Liver (tissue), 9 donors: ENCODE measurements around the gene SLC35G2. TPM values are rescaled to one million over a fixed set of nuclear protein-coding genes. Genes with fewer than 3 reads are reported as not detected.

Experiments used
- DNase-seq: peaks from one replicate; pipeline ENCODE4 v3.0.0-alpha.2; 2017; ENCODE audit warnings: low spot score
- H3K27ac ChIP-seq, 2 donors: one replicate each; pipeline ENCODE4 v1.7.0; 2013; ENCODE audit warnings: inconsistent platforms in 2 of 2, low read length in 2 of 2, control low read depth in 1 of 2, low read depth in 1 of 2, mild to moderate bottlenecking in 1 of 2
- H3K27me3 ChIP-seq, 4 donors: one replicate each; pipeline versions ENCODE4 v1.6.1 to v1.7.0; 2013; ENCODE audit warnings: low read length in 3 of 4, inconsistent platforms in 1 of 4, mild to moderate bottlenecking in 1 of 4, moderate library complexity in 1 of 4; ENCODE audit not compliant: control insufficient read depth in 4 of 4, insufficient read depth in 4 of 4
- H3K36me3 ChIP-seq, 4 donors: one replicate each; pipeline versions ENCODE4 v1.6.1 to v1.7.0; 2013; ENCODE audit warnings: low read length in 3 of 4, mild to moderate bottlenecking in 3 of 4, low read depth in 1 of 4, moderate library complexity in 1 of 4; ENCODE audit not compliant: control insufficient read depth in 4 of 4, insufficient read depth in 3 of 4
- H3K4me1 ChIP-seq, 4 donors: one replicate each; pipeline versions ENCODE4 v1.6.1 to v1.7.0; 2013; ENCODE audit warnings: low read length in 3 of 4, mild to moderate bottlenecking in 3 of 4, moderate library complexity in 1 of 4; ENCODE audit not compliant: control insufficient read depth in 4 of 4, insufficient read depth in 4 of 4
- H3K4me3 ChIP-seq, 3 donors: one replicate each; pipeline versions ENCODE4 v1.6.1 to v1.7.0; 2013; ENCODE audit warnings: low read length in 3 of 3, control low read depth in 1 of 3, low read depth in 1 of 3, mild to moderate bottlenecking in 1 of 3
- H3K9ac ChIP-seq, 2 donors: one replicate each; pipeline ENCODE4 v1.7.0; 2013; ENCODE audit warnings: low read length in 2 of 2, mild to moderate bottlenecking in 2 of 2, moderate library complexity in 2 of 2, control low read depth in 1 of 2, low read depth in 1 of 2
- H3K9me3 ChIP-seq, 4 donors: one replicate each; pipeline versions ENCODE4 v1.6.1 to v1.7.0; 2013; ENCODE audit warnings: low read length in 3 of 4; ENCODE audit not compliant: control insufficient read depth in 4 of 4
- EGR1 ChIP-seq, 2 donors: IDR thresholded peaks; 2 replicates each; pipeline ENCODE4 v1.6.1; 2016 to 2018; ENCODE audit warnings: antibody characterized with exemption in 2 of 2, low read depth in 2 of 2
- FOXA2 ChIP-seq: IDR thresholded peaks from 2 replicates; pipeline ENCODE4 v1.6.1; 2016; ENCODE audit warnings: antibody characterized with exemption
- HNF4A ChIP-seq, 2 donors: conservative IDR thresholded peaks; 2 replicates each; pipeline ENCODE4 v1.6.1; 2016; ENCODE audit warnings: antibody characterized with exemption in 2 of 2, mild to moderate bottlenecking in 2 of 2
- HNF4G ChIP-seq: IDR thresholded peaks from 2 replicates; pipeline ENCODE4 v1.6.1; 2016; ENCODE audit warnings: antibody characterized with exemption
- JUND ChIP-seq, 2 donors: IDR thresholded peaks; 2 replicates each; pipeline ENCODE4 v1.6.1; 2016; ENCODE audit warnings: antibody characterized with exemption in 2 of 2
- NR2F2 ChIP-seq: IDR thresholded peaks from 2 replicates; pipeline ENCODE4 v1.6.1; 2016; ENCODE audit warnings: antibody characterized with exemption
- RAD21 ChIP-seq, 2 donors: IDR thresholded peaks; 2 replicates each; pipeline ENCODE4 v1.6.1; 2016; ENCODE audit warnings: antibody characterized with exemption in 2 of 2, mild to moderate bottlenecking in 2 of 2
- RXRA ChIP-seq, 2 donors: IDR thresholded peaks; 2 replicates each; pipeline ENCODE4 v1.6.1; 2017 to 2018; ENCODE audit warnings: antibody characterized with exemption in 2 of 2, mild to moderate bottlenecking in 1 of 2
- SP1 ChIP-seq: IDR thresholded peaks from 2 replicates; pipeline ENCODE4 v1.6.1; 2018; ENCODE audit warnings: antibody characterized with exemption, mild to moderate bottlenecking
- TAF1 ChIP-seq: conservative IDR thresholded peaks from 2 replicates; pipeline ENCODE4 v1.6.1; 2016; ENCODE audit warnings: antibody characterized with exemption, mild to moderate bottlenecking
- YY1 ChIP-seq: IDR thresholded peaks from 2 replicates; pipeline ENCODE4 v1.6.1; 2016; ENCODE audit warnings: antibody characterized with exemption, mild to moderate bottlenecking
- WGBS: extraction: QIAGEN DNeasy Blood & Tissue Kit; methylation state at CpG from one replicate; pipeline ENCODE4 v1.1.7; 2013; 5-methylcytosine and 5-hydroxymethylcytosine counted together
- polyA plus RNA-seq, 2 donors: library from polyadenylated mRNA; stranded (reverse) in 1 of 2; unstranded in 1 of 2; fragments of 200-250 nt in 1 of 2; fragments of >200 nt in 1 of 2; fragmentation: Nextera tagmentation in 1 of 2; extraction: Ambion mirVana in 1 of 2; gene quantifications; one replicate each; pipeline versions ENCODE4 v1.2.1 to v1.2.3, GENCODE V29; 2013 to 2015
- total RNA-seq, 2 donors: library from RNA; depleted of rRNA; stranded (reverse); fragments of >200 nt; gene quantifications; one replicate each; pipeline ENCODE4 v1.2.3, GENCODE V29; 2014
- TF ChIP-seq, protein P1 (sequence below): IDR thresholded peaks from 2 replicates; pipeline ENCODE4 v1.6.1; 2016; ENCODE audit warnings: antibody characterized with exemption, mild to moderate bottlenecking
- TF ChIP-seq, protein P2 (sequence below): fragments of 150-350 bp; IDR thresholded peaks from 2 replicates; pipeline ENCODE4 v1.5.1; 2017; ENCODE audit warnings: improper control_type of control experiment, low read depth, low read length; ENCODE audit not compliant: missing input control
- TF ChIP-seq, protein P3 (sequence below): IDR thresholded peaks from 2 replicates; pipeline ENCODE4 v1.6.1; 2016; ENCODE audit warnings: antibody characterized with exemption
- TF ChIP-seq, protein P4 (sequence below): IDR thresholded peaks from 2 replicates; pipeline ENCODE4 v1.6.1; 2016; ENCODE audit warnings: antibody characterized with exemption
- donor health status: healthy.
- donor health status: healthy.
- donor health status: healthy.
- donor health status: healthy.
- donor health status: healthy.

The SLC35G2 gene
- total and polyA plus RNA-seq, 4 donors, result 0.51 to 1.2 (median 0.72) TPM

DNA sequence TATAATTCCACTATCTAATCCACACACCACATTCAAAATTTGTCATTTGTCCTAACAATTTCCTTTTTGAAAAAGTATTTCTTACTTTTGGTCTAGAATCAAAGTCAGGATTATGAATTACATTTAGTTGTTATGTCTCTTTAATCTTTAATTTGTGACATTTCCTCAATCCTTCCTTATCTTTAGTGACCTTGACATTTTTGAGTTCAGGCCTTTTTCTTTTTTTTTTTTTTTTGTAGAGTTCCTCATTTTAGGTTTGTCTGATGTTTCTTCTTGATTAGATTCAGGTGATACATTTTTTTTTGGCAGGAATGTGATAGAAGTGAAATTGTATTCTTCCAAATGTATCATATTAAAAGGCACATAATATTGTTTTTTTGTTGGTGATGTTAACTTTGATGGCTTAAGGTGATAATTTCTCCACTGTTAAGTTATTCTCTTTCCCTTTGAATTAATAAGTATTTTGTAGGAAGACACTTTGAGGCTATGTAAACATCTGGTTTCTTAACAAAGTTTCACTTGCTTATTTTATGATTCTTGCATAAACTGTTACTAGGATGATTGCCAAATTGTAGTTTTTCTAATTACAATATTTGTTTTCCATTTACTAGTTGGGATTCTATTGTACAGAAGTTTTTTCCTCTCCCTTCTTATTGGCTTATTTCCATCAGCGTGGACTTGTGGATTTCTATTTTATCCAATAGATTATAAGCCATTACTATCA lies 16.3 kb downstream of the SLC35G2 start:
- no peaks in the 10 kb centered on the region for H3K9me3 ChIP-seq
- H3K27me3 ChIP-seq, result no peaks in the 10 kb centered on the region
- H3K4me3 ChIP-seq, result no peak overlapping the region
- no peak for DNase-seq
- TF ChIP-seq RAD21 (IDR thresholded peaks at IDR 0.05) (no peak), EGR1 (IDR thresholded peaks at IDR 0.05; ENCODE audit: low read depth in 2 of 2) (no peak), HNF4A (conservative IDR thresholded peaks at IDR 0.05) (no peak), SP1 (no peak), YY1 (no peak), NR2F2 (no peak), HNF4G (no peak), JUND (IDR thresholded peaks at IDR 0.05) (no peak), FOXA2 (no peak), TAF1 (no peak)
- TF ChIP-seq, protein P1, sequence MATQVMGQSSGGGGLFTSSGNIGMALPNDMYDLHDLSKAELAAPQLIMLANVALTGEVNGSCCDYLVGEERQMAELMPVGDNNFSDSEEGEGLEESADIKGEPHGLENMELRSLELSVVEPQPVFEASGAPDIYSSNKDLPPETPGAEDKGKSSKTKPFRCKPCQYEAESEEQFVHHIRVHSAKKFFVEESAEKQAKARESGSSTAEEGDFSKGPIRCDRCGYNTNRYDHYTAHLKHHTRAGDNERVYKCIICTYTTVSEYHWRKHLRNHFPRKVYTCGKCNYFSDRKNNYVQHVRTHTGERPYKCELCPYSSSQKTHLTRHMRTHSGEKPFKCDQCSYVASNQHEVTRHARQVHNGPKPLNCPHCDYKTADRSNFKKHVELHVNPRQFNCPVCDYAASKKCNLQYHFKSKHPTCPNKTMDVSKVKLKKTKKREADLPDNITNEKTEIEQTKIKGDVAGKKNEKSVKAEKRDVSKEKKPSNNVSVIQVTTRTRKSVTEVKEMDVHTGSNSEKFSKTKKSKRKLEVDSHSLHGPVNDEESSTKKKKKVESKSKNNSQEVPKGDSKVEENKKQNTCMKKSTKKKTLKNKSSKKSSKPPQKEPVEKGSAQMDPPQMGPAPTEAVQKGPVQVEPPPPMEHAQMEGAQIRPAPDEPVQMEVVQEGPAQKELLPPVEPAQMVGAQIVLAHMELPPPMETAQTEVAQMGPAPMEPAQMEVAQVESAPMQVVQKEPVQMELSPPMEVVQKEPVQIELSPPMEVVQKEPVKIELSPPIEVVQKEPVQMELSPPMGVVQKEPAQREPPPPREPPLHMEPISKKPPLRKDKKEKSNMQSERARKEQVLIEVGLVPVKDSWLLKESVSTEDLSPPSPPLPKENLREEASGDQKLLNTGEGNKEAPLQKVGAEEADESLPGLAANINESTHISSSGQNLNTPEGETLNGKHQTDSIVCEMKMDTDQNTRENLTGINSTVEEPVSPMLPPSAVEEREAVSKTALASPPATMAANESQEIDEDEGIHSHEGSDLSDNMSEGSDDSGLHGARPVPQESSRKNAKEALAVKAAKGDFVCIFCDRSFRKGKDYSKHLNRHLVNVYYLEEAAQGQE, result no peak
- TF ChIP-seq, protein P2, sequence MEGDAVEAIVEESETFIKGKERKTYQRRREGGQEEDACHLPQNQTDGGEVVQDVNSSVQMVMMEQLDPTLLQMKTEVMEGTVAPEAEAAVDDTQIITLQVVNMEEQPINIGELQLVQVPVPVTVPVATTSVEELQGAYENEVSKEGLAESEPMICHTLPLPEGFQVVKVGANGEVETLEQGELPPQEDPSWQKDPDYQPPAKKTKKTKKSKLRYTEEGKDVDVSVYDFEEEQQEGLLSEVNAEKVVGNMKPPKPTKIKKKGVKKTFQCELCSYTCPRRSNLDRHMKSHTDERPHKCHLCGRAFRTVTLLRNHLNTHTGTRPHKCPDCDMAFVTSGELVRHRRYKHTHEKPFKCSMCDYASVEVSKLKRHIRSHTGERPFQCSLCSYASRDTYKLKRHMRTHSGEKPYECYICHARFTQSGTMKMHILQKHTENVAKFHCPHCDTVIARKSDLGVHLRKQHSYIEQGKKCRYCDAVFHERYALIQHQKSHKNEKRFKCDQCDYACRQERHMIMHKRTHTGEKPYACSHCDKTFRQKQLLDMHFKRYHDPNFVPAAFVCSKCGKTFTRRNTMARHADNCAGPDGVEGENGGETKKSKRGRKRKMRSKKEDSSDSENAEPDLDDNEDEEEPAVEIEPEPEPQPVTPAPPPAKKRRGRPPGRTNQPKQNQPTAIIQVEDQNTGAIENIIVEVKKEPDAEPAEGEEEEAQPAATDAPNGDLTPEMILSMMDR, result no peak
- TF ChIP-seq, protein P3, sequence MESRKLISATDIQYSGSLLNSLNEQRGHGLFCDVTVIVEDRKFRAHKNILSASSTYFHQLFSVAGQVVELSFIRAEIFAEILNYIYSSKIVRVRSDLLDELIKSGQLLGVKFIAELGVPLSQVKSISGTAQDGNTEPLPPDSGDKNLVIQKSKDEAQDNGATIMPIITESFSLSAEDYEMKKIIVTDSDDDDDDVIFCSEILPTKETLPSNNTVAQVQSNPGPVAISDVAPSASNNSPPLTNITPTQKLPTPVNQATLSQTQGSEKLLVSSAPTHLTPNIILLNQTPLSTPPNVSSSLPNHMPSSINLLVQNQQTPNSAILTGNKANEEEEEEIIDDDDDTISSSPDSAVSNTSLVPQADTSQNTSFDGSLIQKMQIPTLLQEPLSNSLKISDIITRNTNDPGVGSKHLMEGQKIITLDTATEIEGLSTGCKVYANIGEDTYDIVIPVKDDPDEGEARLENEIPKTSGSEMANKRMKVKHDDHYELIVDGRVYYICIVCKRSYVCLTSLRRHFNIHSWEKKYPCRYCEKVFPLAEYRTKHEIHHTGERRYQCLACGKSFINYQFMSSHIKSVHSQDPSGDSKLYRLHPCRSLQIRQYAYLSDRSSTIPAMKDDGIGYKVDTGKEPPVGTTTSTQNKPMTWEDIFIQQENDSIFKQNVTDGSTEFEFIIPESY, result no peak
- H3K4me1 ChIP-seq, result no peaks in the 10 kb centered on the region
- 92% methylated on average over 1 of the region's 1 CpG for WGBS
- no peak overlapping the region for H3K9ac ChIP-seq
- H3K27ac ChIP-seq, result no peak overlapping the region
- H3K36me3 ChIP-seq, result no peaks in the 10 kb centered on the region

DNA sequence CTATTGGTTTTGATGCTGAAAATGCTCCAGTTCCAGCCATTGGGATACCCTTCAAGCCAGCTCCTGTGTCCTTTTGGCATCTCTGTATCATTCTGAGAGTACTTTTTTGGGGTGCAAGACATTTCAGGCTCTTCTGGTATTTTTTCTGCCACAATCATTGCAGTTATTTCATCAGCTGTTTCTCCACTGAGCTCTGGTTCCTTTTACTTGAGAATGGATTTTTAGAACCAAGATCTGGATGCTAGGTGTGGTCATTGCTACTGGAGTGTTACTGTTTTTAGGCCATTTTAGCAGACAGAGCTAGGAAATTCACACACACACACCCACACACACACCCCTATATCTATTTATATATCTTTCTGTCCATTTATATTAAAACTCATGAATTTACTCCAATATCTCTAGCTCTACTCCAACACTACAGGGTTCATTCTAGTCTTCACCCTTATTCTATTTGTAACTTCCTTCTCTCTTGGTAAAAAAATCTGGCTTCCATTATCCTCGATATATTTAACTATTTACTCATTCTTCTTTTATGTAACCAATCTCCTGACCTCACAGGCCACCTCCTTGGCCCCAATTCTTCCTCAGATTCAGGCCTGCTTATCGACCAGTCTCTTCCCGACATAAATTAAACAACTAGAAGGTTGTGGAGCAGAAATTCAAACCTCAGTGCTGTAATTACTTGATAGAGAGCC lies 17.0 kb downstream of the SLC35G2 start:
- H3K36me3 ChIP-seq, result no peaks in the 10 kb centered on the region
- H3K4me3 ChIP-seq, result no peak overlapping the region
- H3K9me3 ChIP-seq, result no peaks in the 10 kb centered on the region
- no peak overlapping the region for H3K9ac ChIP-seq
- WGBS, result 52% methylated on average over 3 of the region's 3 CpGs
- TF ChIP-seq RAD21 (IDR thresholded peaks at IDR 0.05), result no peak
- TF ChIP-seq JUND (IDR thresholded peaks at IDR 0.05), result no peak
- TF ChIP-seq HNF4A (conservative IDR thresholded peaks at IDR 0.05), result no peak
- no peak for TF ChIP-seq TAF1
- no peak for TF ChIP-seq RXRA (IDR thresholded peaks at IDR 0.05)
- TF ChIP-seq, protein P4, sequence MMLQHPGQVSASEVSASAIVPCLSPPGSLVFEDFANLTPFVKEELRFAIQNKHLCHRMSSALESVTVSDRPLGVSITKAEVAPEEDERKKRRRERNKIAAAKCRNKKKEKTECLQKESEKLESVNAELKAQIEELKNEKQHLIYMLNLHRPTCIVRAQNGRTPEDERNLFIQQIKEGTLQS, result no peak
- TF ChIP-seq NR2F2, result no peak
- TF ChIP-seq, protein P1, result no peak
- H3K4me1 ChIP-seq, result no peaks in the 10 kb centered on the region
- DNase-seq, result no peak
- no peak overlapping the region for H3K27ac ChIP-seq
- no peaks in the 10 kb centered on the region for H3K27me3 ChIP-seq
